NCI-H82 treated with DMSO at 0.1 percent for 48 hours (cell line): ENCODE results near the gene LIPI.
"Not testable (repeated sequence)": the region's sequence is repeated elsewhere in the genome, so short reads cannot be mapped to it uniquely, and the experiment has no call there.

Experiments
- DNase-seq: peaks from one replicate; lab custom pipeline; 2025; ENCODE audit not compliant: unreplicated experiment; lab: John Stamatoyannopoulos, UW

Gene LIPI

GRCh38 chr21:14210738-14211137, at the start of gene LIPI:
TSS of gene LIPI (minus strand) at chr21:14210955. CDS start at chr21:14210845, 110 bp downstream.
- DNase-seq: no peak

- no peak for DNase-seq
These were observed 49.5 kb upstream of the LIPI start for GRCh38 chr21:14260174-14260764.

- DNase-seq: peak; percentile 54
These were observed 49.0 kb upstream of the LIPI start for GRCh38 chr21:14259747-14260146.

- no peak for DNase-seq
These were observed 40.6 kb upstream of the LIPI start for GRCh38 chr21:14251336-14251735.

GRCh38 chr21:14245711-14246110, 35.0 kb upstream of the LIPI start:
- no peak for DNase-seq

- no peak for DNase-seq
These were observed 34.2 kb upstream of the LIPI start for GRCh38 chr21:14244911-14245310.

- DNase-seq: no peak
These were observed 33.1 kb upstream of the LIPI start for GRCh38 chr21:14243874-14244273.

GRCh38 chr21:14243461-14243860, 32.7 kb upstream of the LIPI start:
- no peak for DNase-seq

GRCh38 chr21:14241297-14241696, 30.5 kb upstream of the LIPI start:
- DNase-seq: no peak

GRCh38 chr21:14239281-14239680, 28.5 kb upstream of the LIPI start:
- DNase-seq: no peak

- DNase-seq: no peak
These were observed 25.4 kb upstream of the LIPI start for GRCh38 chr21:14236180-14236579.

GRCh38 chr21:14235101-14235500, 24.3 kb upstream of the LIPI start:
- DNase-seq: no peak

GRCh38 chr21:14229399-14229798, 18.6 kb upstream of the LIPI start:
- no peak for DNase-seq

- DNase-seq: no peak
These were observed 12.6 kb upstream of the LIPI start for GRCh38 chr21:14223365-14223764.

GRCh38 chr21:14215971-14216641, 5.4 kb upstream of the LIPI start, which contains the start of gene RBM11:
TSS of gene RBM11 (plus strand) at chr21:14216157. CDS start at chr21:14216187, 30 bp downstream.
- DNase-seq: peak; percentile 19

GRCh38 chr21:14213164-14213563, 2.4 kb upstream of the LIPI start:
- DNase-seq: no peak

- DNase-seq: no peak
These were observed 4.5 kb downstream of the LIPI start for GRCh38 chr21:14206222-14206621.

- not testable (repeated sequence) for DNase-seq
These were observed 44.1 kb downstream of the LIPI start for GRCh38 chr21:14166463-14167223.

- no peak for DNase-seq
These were observed 66.8 kb downstream of the LIPI start for GRCh38 chr21:14143999-14144398.

- DNase-seq: no peak
These were observed 86.5 kb downstream of the LIPI start for GRCh38 chr21:14124266-14124665.

GRCh38 chr21:14121719-14122118, 89.0 kb downstream of the LIPI start:
- no peak for DNase-seq
